Ovary (tissue), 3 donors: ENCODE data around the gene CAV1.

ENCODE experiments used
- EP300 ChIP-seq: sonication (generic); formaldehyde crosslinking; IDR thresholded peaks from one replicate; pipeline ENCODE4 v1.6.1; 2017; ENCODE audit warnings: antibody characterized with exemption
- POLR2A ChIP-seq: fragments of 450-650 bp; IDR thresholded peaks from one replicate; pipeline ENCODE4 v1.6.1; 2017; ENCODE audit warnings: antibody characterized with exemption, mild to moderate bottlenecking, moderate library complexity
- TF ChIP-seq, protein P1 (sequence below), 3 donors: fragments of 450-650 bp in 2 of 3; fragments of 200-600 bp in 1 of 3; IDR thresholded peaks; one replicate each; pipeline versions ENCODE4 v1.5.1 to v1.8.0; 2016 to 2022; ENCODE audit warnings: antibody characterized with exemption in 3 of 3, mild to moderate bottlenecking in 1 of 3
- donor health status: DM: no; HTN: no; CAD: no.

DNA sequence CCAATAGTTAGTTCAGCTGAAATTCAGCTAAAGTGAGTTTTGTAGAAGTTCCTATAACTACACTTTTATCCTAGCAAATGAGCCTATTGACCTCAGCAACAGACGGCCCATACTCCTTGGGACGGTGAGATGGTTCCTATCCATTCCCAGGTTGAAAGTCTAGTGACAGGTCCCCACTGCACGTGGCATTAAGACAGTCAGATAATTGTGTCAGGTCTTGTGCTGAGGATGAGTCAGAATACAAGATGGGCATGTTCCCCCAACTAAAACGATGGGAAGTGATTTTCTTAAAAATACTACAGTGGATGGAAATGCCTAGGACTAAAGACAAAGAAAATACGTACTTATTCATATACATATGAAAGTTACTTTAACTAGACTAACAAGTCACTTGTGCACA, 2.1 kb downstream of the CAV1 start:
- TF ChIP-seq EP300 (no peak), POLR2A (no peak)
- TF ChIP-seq, protein P1, sequence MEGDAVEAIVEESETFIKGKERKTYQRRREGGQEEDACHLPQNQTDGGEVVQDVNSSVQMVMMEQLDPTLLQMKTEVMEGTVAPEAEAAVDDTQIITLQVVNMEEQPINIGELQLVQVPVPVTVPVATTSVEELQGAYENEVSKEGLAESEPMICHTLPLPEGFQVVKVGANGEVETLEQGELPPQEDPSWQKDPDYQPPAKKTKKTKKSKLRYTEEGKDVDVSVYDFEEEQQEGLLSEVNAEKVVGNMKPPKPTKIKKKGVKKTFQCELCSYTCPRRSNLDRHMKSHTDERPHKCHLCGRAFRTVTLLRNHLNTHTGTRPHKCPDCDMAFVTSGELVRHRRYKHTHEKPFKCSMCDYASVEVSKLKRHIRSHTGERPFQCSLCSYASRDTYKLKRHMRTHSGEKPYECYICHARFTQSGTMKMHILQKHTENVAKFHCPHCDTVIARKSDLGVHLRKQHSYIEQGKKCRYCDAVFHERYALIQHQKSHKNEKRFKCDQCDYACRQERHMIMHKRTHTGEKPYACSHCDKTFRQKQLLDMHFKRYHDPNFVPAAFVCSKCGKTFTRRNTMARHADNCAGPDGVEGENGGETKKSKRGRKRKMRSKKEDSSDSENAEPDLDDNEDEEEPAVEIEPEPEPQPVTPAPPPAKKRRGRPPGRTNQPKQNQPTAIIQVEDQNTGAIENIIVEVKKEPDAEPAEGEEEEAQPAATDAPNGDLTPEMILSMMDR (IDR thresholded peaks at IDR 0.05) = no peak
